ENCODE measurements around the gene PCDHGA8.
"Not testable (repeated sequence)": the region's sequence is repeated elsewhere in the genome, so short reads cannot be mapped to it uniquely, and the experiment has no call there.

Gene PCDHGA8
- 0 to 0.39 reads per million in 2 donors for total RNA-seq

GRCh38 chr5:141392429-141393198 lies at the start of gene PCDHGA8:
Gene PCDHGA8 (plus strand): TSS chr5:141392633. CDS start chr5:141392814, 181 bp downstream.
- no peak for DNase-seq

GRCh38 chr5:141342773-141343172 lies 49.7 kb upstream of the PCDHGA8 start:
- no peak for DNase-seq

- no peak for DNase-seq
Measured at GRCh38 chr5:141343242-141343952, 49.0 kb upstream of the PCDHGA8 start, which contains the start of gene PCDHGA3. Gene PCDHGA3 (plus strand): TSS chr5:141343829. CDS start chr5:141344034, 205 bp downstream.

GRCh38 chr5:141343953-141344463 lies 48.4 kb upstream of the PCDHGA8 start:
- no peak for DNase-seq

GRCh38 chr5:141345327-141345726 lies 47.1 kb upstream of the PCDHGA8 start:
- DNase-seq = no peak

GRCh38 chr5:141346017-141346416 lies 46.4 kb upstream of the PCDHGA8 start:
- DNase-seq = not testable (repeated sequence)

- DNase-seq = no peak
Measured at GRCh38 chr5:141349917-141350619, 42.4 kb upstream of the PCDHGA8 start, which contains the start of gene PCDHGB1. Gene PCDHGB1 (plus strand): TSS chr5:141350099. CDS start chr5:141350261, 162 bp downstream.

GRCh38 chr5:141351591-141351990 lies 40.8 kb upstream of the PCDHGA8 start:
- DNase-seq = no peak

GRCh38 chr5:141354900-141355469 lies 37.4 kb upstream of the PCDHGA8 start, which contains the start of gene PCDHGA4:
Gene PCDHGA4 (plus strand): TSS chr5:141355021. CDS start chr5:141355108, 87 bp downstream.
- DNase-seq = no peak

GRCh38 chr5:141355641-141356040 lies 36.8 kb upstream of the PCDHGA8 start:
- no peak for DNase-seq

GRCh38 chr5:141356133-141356532 lies 36.3 kb upstream of the PCDHGA8 start:
- DNase-seq = no peak

GRCh38 chr5:141356950-141357349 lies 35.5 kb upstream of the PCDHGA8 start:
- DNase-seq = no peak

GRCh38 chr5:141359790-141360426 lies 32.5 kb upstream of the PCDHGA8 start, which contains the start of gene PCDHGB2:
Gene PCDHGB2 (plus strand): TSS chr5:141359994. CDS start chr5:141360136, 142 bp downstream.
- no peak for DNase-seq

GRCh38 chr5:141360685-141361084 lies 31.7 kb upstream of the PCDHGA8 start:
- DNase-seq = no peak

- no peak for DNase-seq
Measured at GRCh38 chr5:141362719-141363118, 29.7 kb upstream of the PCDHGA8 start.

- DNase-seq = no peak
Measured at GRCh38 chr5:141363952-141364660, 28.3 kb upstream of the PCDHGA8 start, which contains the start of gene PCDHGA5. Gene PCDHGA5 (plus strand): TSS chr5:141364162. CDS start chr5:141364331, 169 bp downstream.

- DNase-seq = no peak
Measured at GRCh38 chr5:141366016-141366896, 26.2 kb upstream of the PCDHGA8 start.

- no peak for DNase-seq
Measured at GRCh38 chr5:141369994-141370848, 22.2 kb upstream of the PCDHGA8 start, which contains the start of gene PCDHGB3. Gene PCDHGB3 (plus strand): TSS chr5:141370242. CDS start chr5:141370395, 153 bp downstream.
